Left colon (tissue), 2 donors: ENCODE results near the gene DICER1. TPM values are rescaled to one million over a fixed set of nuclear protein-coding genes. Genes with fewer than 3 reads are reported as not detected.

Experiments used
- ATAC-seq: fragments of 200-7000 bp; cut with Tn5 transposase; one replicate; pipeline ENCODE4 v1.9.1; 2020; ENCODE audit warnings: mild to moderate bottlenecking, moderate library complexity
- DNase-seq, 2 donors: peaks; one replicate each; pipeline ENCODE4 v3.0.0-alpha.2; 2020
- intact Hi-C, 2 donors: fragments of 100-400 bp; cut with DNase I in 1 of 2; cut with micrococcal nuclease in 1 of 2; formaldehyde crosslinking; loops; one replicate each; pipeline versions ENCODE4 v1.11.2 to v1.14.0; 2022; cut with DNase I, micrococcal nuclease
- total RNA-seq, 2 donors: library from RNA; stranded (reverse); fragmentation: NEBNext Ultra II Directional; extraction: Animal tissue kit (Norgen Biotek cat#: 25700); gene quantifications; one replicate each; pipeline ENCODE4 v1.2.1, GENCODE V29; 2021
- donor health status: DM: no; HTN: no; CAD: no.
- donor health status: DM: yes; HTN: yes; CAD: no.

The DICER1 gene
- total RNA-seq, 2 donors from 2014 or later, result 49.0 to 77.3 TPM

GRCh38 chr14:95070748-95071435 lies 86.4 kb downstream of the DICER1 start:
- ATAC-seq (no peak), DNase-seq (no peak)
- intact Hi-C loops, result no loop called here

- intact Hi-C loops, result no loop called here
- ATAC-seq (no peak), DNase-seq (no peak)
Measured at GRCh38 chr14:95069547-95069946, 87.8 kb downstream of the DICER1 start.

- intact Hi-C loops, result no loop called here
- ATAC-seq, result no peak
- no peak for DNase-seq
Measured at GRCh38 chr14:95069018-95069417, 88.3 kb downstream of the DICER1 start.

GRCh38 chr14:95068521-95068920 lies 88.8 kb downstream of the DICER1 start:
- ATAC-seq (no peak), DNase-seq (no peak)
- intact Hi-C loops, result no loop called here

- no peak for ATAC-seq
- DNase-seq, result no peak
- intact Hi-C loops, result no loop called here
Measured at GRCh38 chr14:95068080-95068479, 89.2 kb downstream of the DICER1 start.

- intact Hi-C loops, result no loop called here
- no peak for ATAC-seq
Measured at GRCh38 chr14:95067526-95067925, 89.8 kb downstream of the DICER1 start.

GRCh38 chr14:95066427-95066986 lies 90.8 kb downstream of the DICER1 start:
- ATAC-seq (no peak), DNase-seq (no peak)
- intact Hi-C loops, result no loop called here

More at GRCh38 chr14:95067526-95067925, 89.8 kb downstream of the DICER1 start:
- DNase-seq, result no peak

GRCh38 chr14:95065411-95065810 lies 91.9 kb downstream of the DICER1 start:
- intact Hi-C loops, result no loop called here
- DNase-seq (peak in 1 of 2 donors; percentile 1), ATAC-seq (no peak)

- DNase-seq, result peak in 1 of 2 donors; percentile 10
- intact Hi-C loops, result no loop called here
Measured at GRCh38 chr14:95064734-95065133, 92.6 kb downstream of the DICER1 start.

GRCh38 chr14:95064256-95064655 lies 93.1 kb downstream of the DICER1 start:
- DNase-seq (no peak), ATAC-seq (no peak)
- intact Hi-C loops, result no loop called here

More at GRCh38 chr14:95064734-95065133, 92.6 kb downstream of the DICER1 start:
- ATAC-seq, result no peak

GRCh38 chr14:95063391-95063790 lies 93.9 kb downstream of the DICER1 start:
- ATAC-seq (no peak), DNase-seq (no peak)
- intact Hi-C loops, result no loop called here

GRCh38 chr14:95062946-95063345 lies 94.4 kb downstream of the DICER1 start:
- intact Hi-C loops, result no loop called here
- no peak for ATAC-seq
- DNase-seq, result no peak

GRCh38 chr14:95062220-95062619 lies 95.1 kb downstream of the DICER1 start:
- ATAC-seq, result no peak
- intact Hi-C loops, result no loop called here
- DNase-seq, result no peak

- intact Hi-C loops, result no loop called here
- DNase-seq (no peak), ATAC-seq (no peak)
Measured at GRCh38 chr14:95061317-95062093, 95.8 kb downstream of the DICER1 start.

- no peak for DNase-seq
- no peak for ATAC-seq
- intact Hi-C loops, result no loop called here
Measured at GRCh38 chr14:95059126-95059525, 98.2 kb downstream of the DICER1 start.

- ATAC-seq (no peak), DNase-seq (no peak)
- intact Hi-C loops, result no loop called here
Measured at GRCh38 chr14:95058491-95058890, 98.8 kb downstream of the DICER1 start.

GRCh38 chr14:95057851-95058250 lies 99.5 kb downstream of the DICER1 start:
- DNase-seq, result no peak
- ATAC-seq, result no peak
- intact Hi-C loops, result no loop called here

GRCh38 chr14:95057147-95057546 lies 100.2 kb downstream of the DICER1 start:
- intact Hi-C loops, result no loop called here
- no peak for DNase-seq
- ATAC-seq, result no peak

GRCh38 chr14:95056476-95056875 lies 100.9 kb downstream of the DICER1 start:
- peak; percentile 37 for ATAC-seq
- intact Hi-C loops, result no loop called here
- DNase-seq, result no peak

GRCh38 chr14:95055318-95055717 lies 102.0 kb downstream of the DICER1 start:
- DNase-seq (no peak), ATAC-seq (no peak)
- intact Hi-C loops, result no loop called here
